H9 (cell line): ENCODE results near the gene GPR176. TPM values are rescaled to one million over a fixed set of nuclear protein-coding genes. Genes with fewer than 3 reads are reported as not detected.

ENCODE experiments used
- DNase-seq: peaks from one replicate; pipeline ENCODE4 v3.0.0-alpha.2; 2017
- H2AFZ ChIP-seq: one replicate; pipeline ENCODE4 v1.6.1; 2013; ENCODE audit warnings: mild to moderate bottlenecking, low read length, control low read depth, moderate library complexity
- H2AK5ac ChIP-seq: 2 replicates; pipeline ENCODE4 v1.6.1; 2013; ENCODE audit warnings: low read length, control low read depth, mixed read lengths; ENCODE audit not compliant: insufficient read length
- H2BK120ac ChIP-seq: one replicate; pipeline ENCODE4 v1.6.1; 2013; ENCODE audit warnings: low read depth, mild to moderate bottlenecking, low read length, control low read depth, inconsistent platforms; ENCODE audit not compliant: poor library complexity, severe bottlenecking
- H2BK12ac ChIP-seq: 2 replicates; pipeline ENCODE4 v1.6.1; 2013; ENCODE audit warnings: low read length, control low read depth, mixed read lengths, low read depth; ENCODE audit not compliant: insufficient read length
- H2BK15ac ChIP-seq: 2 replicates; pipeline ENCODE4 v1.6.1; 2013; ENCODE audit warnings: low read depth, low read length, control low read depth
- H2BK20ac ChIP-seq: one replicate; pipeline ENCODE4 v1.6.1; 2013; ENCODE audit warnings: low read depth, mild to moderate bottlenecking, low read length, control low read depth, inconsistent platforms; ENCODE audit not compliant: poor library complexity, severe bottlenecking
- H2BK5ac ChIP-seq: 2 replicates; pipeline ENCODE4 v1.6.1; 2013; ENCODE audit warnings: low read length, control low read depth, mixed read lengths; ENCODE audit not compliant: insufficient read length
- H3K14ac ChIP-seq: 2 replicates; pipeline ENCODE4 v1.6.1; 2013; ENCODE audit warnings: low read length, control low read depth; ENCODE audit not compliant: insufficient read depth
- H3K18ac ChIP-seq: 2 replicates; pipeline ENCODE4 v1.6.1; 2013; ENCODE audit warnings: low read depth, mild to moderate bottlenecking, mixed read lengths, low read length, control low read depth; ENCODE audit not compliant: insufficient read length
- H3K23ac ChIP-seq: 2 replicates; pipeline ENCODE4 v1.6.1; 2013; ENCODE audit warnings: low read length, control low read depth, mixed read lengths, low read depth; ENCODE audit not compliant: insufficient read length
- H3K23me2 ChIP-seq: 2 replicates; pipeline ENCODE4 v1.6.1; 2013; ENCODE audit warnings: low read depth, mild to moderate bottlenecking, mixed read lengths, low read length, control low read depth; ENCODE audit not compliant: insufficient read length, poor library complexity, severe bottlenecking
- H3K27ac ChIP-seq: 2 replicates; pipeline ENCODE4 v1.5.1; 2013; ENCODE audit warnings: low read length, control low read depth, mixed read lengths, low read depth; ENCODE audit not compliant: insufficient read length
- H3K27me3 ChIP-seq: 2 replicates; pipeline ENCODE4 v1.6.1; 2013; ENCODE audit warnings: low read length, control low read depth, inconsistent platforms; ENCODE audit not compliant: insufficient read depth
- H3K4ac ChIP-seq: 2 replicates; pipeline ENCODE4 v1.6.1; 2013; ENCODE audit warnings: low read depth, mild to moderate bottlenecking, control low read depth, inconsistent platforms, low read length, moderate library complexity
- H3K4me1 ChIP-seq: 2 replicates; pipeline ENCODE4 v1.6.1; 2013; ENCODE audit warnings: low read length, control low read depth, inconsistent platforms; ENCODE audit not compliant: insufficient read depth
- H3K4me2 ChIP-seq: 2 replicates; pipeline ENCODE4 v1.6.1; 2013; ENCODE audit warnings: low read length, control low read depth, mixed read lengths; ENCODE audit not compliant: insufficient read length, insufficient read depth
- H3K56ac ChIP-seq: 2 replicates; pipeline ENCODE4 v1.6.1; 2013; ENCODE audit warnings: low read depth, mild to moderate bottlenecking, mixed read lengths, low read length, control low read depth; ENCODE audit not compliant: insufficient read length
- H3K79me1 ChIP-seq: 2 replicates; pipeline ENCODE4 v1.6.1; 2013; ENCODE audit warnings: low read depth, mild to moderate bottlenecking, moderate library complexity, low read length, control low read depth, inconsistent platforms; ENCODE audit not compliant: insufficient read depth, poor library complexity, severe bottlenecking
- H3K79me2 ChIP-seq: 2 replicates; pipeline ENCODE4 v1.6.1; 2013; ENCODE audit warnings: low read length, control low read depth, inconsistent platforms; ENCODE audit not compliant: insufficient read depth
- H3K9ac ChIP-seq: 2 replicates; pipeline ENCODE4 v1.6.1; 2013; ENCODE audit warnings: low read length, control low read depth, mixed read lengths; ENCODE audit not compliant: insufficient read length; ENCODE audit errors: extremely low read depth
- H3K9me3 ChIP-seq: one replicate; pipeline ENCODE4 v1.6.1; 2013; ENCODE audit warnings: low read depth, low read length, inconsistent platforms; ENCODE audit not compliant: control insufficient read depth
- H3T11ph ChIP-seq: one replicate; pipeline ENCODE4 v1.6.1; 2013; ENCODE audit warnings: mild to moderate bottlenecking, low read length, control low read depth, inconsistent platforms
- H4K20me1 ChIP-seq: one replicate; pipeline ENCODE4 v1.6.1; 2013; ENCODE audit not compliant: control insufficient read depth, insufficient read length, insufficient read depth
- H4K5ac ChIP-seq: 2 replicates; pipeline ENCODE4 v1.6.1; 2013; ENCODE audit warnings: low read depth, mild to moderate bottlenecking, mixed read lengths, low read length, control low read depth; ENCODE audit not compliant: insufficient read length
- H4K8ac ChIP-seq: replicated peaks from 2 replicates; pipeline ENCODE4 v1.6.1; 2013; ENCODE audit warnings: low read length, control low read depth, mixed read lengths, low read depth; ENCODE audit not compliant: insufficient read length
- H4K91ac ChIP-seq: 2 replicates; pipeline ENCODE4 v1.6.1; 2013; ENCODE audit warnings: low read depth, mild to moderate bottlenecking, moderate library complexity, mixed read lengths, low read length, control low read depth; ENCODE audit not compliant: insufficient read length
- H3K27ac Mint-ChIP-seq, 3 experiments: 2 replicates in 2 of 3; 3 replicates in 1 of 3; pipeline ENCODE4 v1.8.0; 2020 to 2021; ENCODE audit warnings: mixed read lengths in 3 of 3, mild to moderate bottlenecking in 1 of 3, moderate library complexity in 1 of 3
- H3K27me3 Mint-ChIP-seq: 2 replicates; pipeline ENCODE4 v1.8.0; 2021; ENCODE audit warnings: low read depth, mild to moderate bottlenecking, moderate library complexity, mixed read lengths
- H3K36me3 Mint-ChIP-seq, 3 experiments: 2 replicates in 2 of 3; 3 replicates in 1 of 3; pipeline ENCODE4 v1.8.0; 2020 to 2021; ENCODE audit warnings: low read depth in 3 of 3, mixed read lengths in 3 of 3; ENCODE audit not compliant: insufficient read depth in 1 of 3
- H3K4me1 Mint-ChIP-seq, 2 experiments: 2 replicates each; pipeline ENCODE4 v1.8.0; 2020; ENCODE audit warnings: mixed read lengths in 2 of 2
- H3K4me3 Mint-ChIP-seq, 2 experiments: 2 replicates in 1 of 2; 3 replicates in 1 of 2; pipeline ENCODE4 v1.8.0; 2020 to 2021; ENCODE audit warnings: mild to moderate bottlenecking in 2 of 2, mixed read lengths in 2 of 2, moderate library complexity in 1 of 2
- H3K9me3 Mint-ChIP-seq, 2 experiments: 2 replicates in 1 of 2; 3 replicates in 1 of 2; pipeline ENCODE4 v1.8.0; 2020; ENCODE audit warnings: mild to moderate bottlenecking in 2 of 2, mixed read lengths in 2 of 2, moderate library complexity in 1 of 2
- CTCF ChIP-seq: fragments of 200-600 bp; sonication (generic); conservative IDR thresholded peaks from 3 replicates; pipeline ENCODE4 v1.8.0; 2021; ENCODE audit warnings: antibody characterized with exemption, mild to moderate bottlenecking
- WGBS: extraction: QIAGEN DNeasy Blood & Tissue Kit; methylation state at CpG from one replicate; pipeline ENCODE4 v1.1.7; 2013; ENCODE audit warnings: missing lambda C conversion rate, low lambda C conversion rate, mixed read lengths; ENCODE audit not compliant: insufficient read length; ENCODE audit errors: extremely low coverage; 5-methylcytosine and 5-hydroxymethylcytosine counted together
- total RNA-seq: library from RNA; stranded (reverse); gene quantifications from 2 replicates; pipeline ENCODE4 v1.2.1, GENCODE V29; 2021

GPR176 gene
- total RNA-seq, 1 experiment from 2014 or later: 132 TPM

- H4K20me1 ChIP-seq: no peaks in the 10 kb centered on the region
- no peaks in the 10 kb centered on the region for H3K9me3 Mint-ChIP-seq
- no peak overlapping the region for H3K9ac ChIP-seq
- peak overlapping the region; percentile 97 to 100 (median 100) for H3K27ac Mint-ChIP-seq
- no peak overlapping the region for H3K4me2 ChIP-seq
- peak overlapping the region; percentile 95 for H3K27ac ChIP-seq
- no peak overlapping the region for H2BK12ac ChIP-seq
- H3K4me1 Mint-ChIP-seq: peaks cover 78 to 82% of the 10 kb centered on the region in 2 experiments
- no peak overlapping the region for H4K91ac ChIP-seq
- H3K4ac ChIP-seq: peak overlapping the region; percentile 32; the same call in 1 of the 2 replicates
- H3K27me3 ChIP-seq: no peaks in the 10 kb centered on the region
- H3K9me3 ChIP-seq: no peaks in the 10 kb centered on the region
- peak overlapping the region in 1 of 2 experiments; percentile 61; a peak in 1 of 5 replicates for H3K4me3 Mint-ChIP-seq
- no peak overlapping the region for H2AK5ac ChIP-seq
- no peak overlapping the region for H4K5ac ChIP-seq
- H2BK20ac ChIP-seq: no peak overlapping the region
- H3K79me1 ChIP-seq: peaks cover 1% of the 10 kb centered on the region
- no peak overlapping the region for H2BK15ac ChIP-seq
- TF ChIP-seq CTCF: no peak
- H3K14ac ChIP-seq: no peak overlapping the region
- H3K18ac ChIP-seq: peak overlapping the region; percentile 58
- H2AFZ ChIP-seq: no peak overlapping the region
- peak overlapping the region; percentile 81 for H2BK5ac ChIP-seq
- no peak for DNase-seq
- H3K23ac ChIP-seq: no peak overlapping the region
- peaks cover 10 to 17% (median 16%) of the 10 kb centered on the region in 3 experiments for H3K36me3 Mint-ChIP-seq
- H2BK120ac ChIP-seq: no peak overlapping the region
- H3K79me2 ChIP-seq: peaks cover 19% of the 10 kb centered on the region; the same call in 1 of the 2 replicates
- no peak overlapping the region for H4K8ac ChIP-seq
- H3K56ac ChIP-seq: no peak overlapping the region
- H3K23me2 ChIP-seq: no peaks in the 10 kb centered on the region
- H3K4me1 ChIP-seq: peaks cover 37% of the 10 kb centered on the region
- no peaks in the 10 kb centered on the region for H3K27me3 Mint-ChIP-seq
- WGBS: no CpG with 5 or more reads among the region's 2 CpGs
- H3T11ph ChIP-seq: peak overlapping the region; percentile 13
These were observed 31.3 kb downstream of the GPR176 start for GRCh38 chr15:39888809-39889208.
